AG04449 (cell line): ENCODE data around the gene BAIAP2.

Source experiments
- CTCF ChIA-PET: fragments of 350-600 bp; formaldehyde crosslinking; extraction: SDS; loops from one replicate; lab custom pipeline; 2021; ENCODE audit warnings: antibody characterized with exemption; lab: Yijun Ruan, JAX
- POLR2A ChIA-PET: fragments of 400-600, 350-600 bp; formaldehyde crosslinking; extraction: SDS; loops from one replicate; lab custom pipeline; 2020; ENCODE audit warnings: antibody characterized with exemption, inconsistent platforms; lab: Yijun Ruan, JAX
- DNase-seq: peaks from one replicate; pipeline ENCODE4 v3.0.0-alpha.2; 2010; ENCODE audit warnings: low read depth, low spot score
- H3K4me3 ChIP-seq: 2 replicates; pipeline ENCODE4 v1.5.1; 2011; ENCODE audit warnings: low read depth, mild to moderate bottlenecking, control low read depth, low read length
- TF ChIP-seq, protein P1 (sequence below): IDR thresholded peaks from one replicate; pipeline ENCODE4 v1.5.1; 2011; ENCODE audit warnings: mild to moderate bottlenecking, moderate library complexity, low read length, control low read depth, inconsistent platforms; ENCODE audit not compliant: insufficient read depth; ENCODE audit errors: missing control alignments

Gene BAIAP2

DNA sequence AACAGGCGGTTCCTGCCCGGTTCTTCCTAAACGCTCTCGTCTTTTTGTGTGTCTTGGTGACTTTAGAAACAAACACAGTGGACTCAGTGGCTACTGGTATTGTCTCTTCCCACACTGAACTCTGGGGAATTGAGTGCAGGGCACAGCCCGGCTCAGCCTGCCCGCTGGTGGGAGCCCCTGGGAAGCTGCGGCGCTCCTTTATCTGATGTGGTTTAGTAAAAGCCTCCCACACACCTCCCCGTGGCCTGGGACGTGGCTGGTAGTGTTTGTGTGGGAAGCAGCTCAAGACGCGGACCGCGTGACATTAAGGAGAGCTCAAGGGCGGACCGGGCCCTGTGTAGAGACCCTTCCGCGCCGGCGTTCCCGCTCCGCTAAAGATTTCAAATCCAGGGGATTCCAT is 75.0 kb downstream of the BAIAP2 start:
- no peak overlapping the region for H3K4me3 ChIP-seq
- ChIA-PET CTCF (interaction anchor here (0.6 to 4.1 kb wide), 4 partner anchors 8 to 90 kb away, joined by 3 to 21 read pairs (median 5); no protein-coding TSS in a partner anchor), POLR2A (no interaction called here)
- no peak for DNase-seq
- TF ChIP-seq, protein P1, sequence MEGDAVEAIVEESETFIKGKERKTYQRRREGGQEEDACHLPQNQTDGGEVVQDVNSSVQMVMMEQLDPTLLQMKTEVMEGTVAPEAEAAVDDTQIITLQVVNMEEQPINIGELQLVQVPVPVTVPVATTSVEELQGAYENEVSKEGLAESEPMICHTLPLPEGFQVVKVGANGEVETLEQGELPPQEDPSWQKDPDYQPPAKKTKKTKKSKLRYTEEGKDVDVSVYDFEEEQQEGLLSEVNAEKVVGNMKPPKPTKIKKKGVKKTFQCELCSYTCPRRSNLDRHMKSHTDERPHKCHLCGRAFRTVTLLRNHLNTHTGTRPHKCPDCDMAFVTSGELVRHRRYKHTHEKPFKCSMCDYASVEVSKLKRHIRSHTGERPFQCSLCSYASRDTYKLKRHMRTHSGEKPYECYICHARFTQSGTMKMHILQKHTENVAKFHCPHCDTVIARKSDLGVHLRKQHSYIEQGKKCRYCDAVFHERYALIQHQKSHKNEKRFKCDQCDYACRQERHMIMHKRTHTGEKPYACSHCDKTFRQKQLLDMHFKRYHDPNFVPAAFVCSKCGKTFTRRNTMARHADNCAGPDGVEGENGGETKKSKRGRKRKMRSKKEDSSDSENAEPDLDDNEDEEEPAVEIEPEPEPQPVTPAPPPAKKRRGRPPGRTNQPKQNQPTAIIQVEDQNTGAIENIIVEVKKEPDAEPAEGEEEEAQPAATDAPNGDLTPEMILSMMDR: no peak

- H3K4me3 ChIP-seq: no peak overlapping the region
- no peak for DNase-seq
- ChIA-PET CTCF (interaction anchor here (0.6 to 4.1 kb wide), 4 partner anchors 9 to 90 kb away, joined by 3 to 21 read pairs (median 6); no protein-coding TSS in a partner anchor), POLR2A (no interaction called here)
- TF ChIP-seq, protein P1: no peak
These were observed 75.6 kb downstream of the BAIAP2 start for GRCh38 chr17:81110488-81111040.

DNA sequence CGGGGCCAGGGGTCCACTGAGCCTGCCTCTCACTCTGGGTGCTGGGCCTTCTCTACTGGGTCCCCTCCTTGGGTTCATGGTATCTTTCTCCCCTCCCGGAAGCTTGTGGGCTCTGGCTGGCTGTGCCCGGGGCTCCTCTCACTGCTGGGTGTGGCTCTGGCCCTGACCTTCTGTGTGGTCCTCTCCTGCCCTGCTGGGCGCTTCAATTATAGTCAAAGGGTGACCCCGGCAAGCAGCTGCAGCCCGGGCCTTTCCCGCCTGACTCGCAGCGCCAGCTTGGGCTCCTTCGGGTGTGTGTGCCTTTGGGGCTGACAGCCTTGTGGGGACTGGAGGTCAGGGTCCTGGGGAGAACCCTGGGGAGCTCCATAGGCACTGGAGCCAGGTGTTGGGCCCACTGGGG is 76.1 kb downstream of the BAIAP2 start:
- ChIA-PET CTCF (interaction anchor here (1.0 to 4.1 kb wide), 2 partner anchors 9 to 13 kb away, joined by 4 to 21 read pairs; no protein-coding TSS in a partner anchor), POLR2A (no interaction called here)
- DNase-seq: no peak
- TF ChIP-seq, protein P1: no peak
- H3K4me3 ChIP-seq: no peak overlapping the region

DNA sequence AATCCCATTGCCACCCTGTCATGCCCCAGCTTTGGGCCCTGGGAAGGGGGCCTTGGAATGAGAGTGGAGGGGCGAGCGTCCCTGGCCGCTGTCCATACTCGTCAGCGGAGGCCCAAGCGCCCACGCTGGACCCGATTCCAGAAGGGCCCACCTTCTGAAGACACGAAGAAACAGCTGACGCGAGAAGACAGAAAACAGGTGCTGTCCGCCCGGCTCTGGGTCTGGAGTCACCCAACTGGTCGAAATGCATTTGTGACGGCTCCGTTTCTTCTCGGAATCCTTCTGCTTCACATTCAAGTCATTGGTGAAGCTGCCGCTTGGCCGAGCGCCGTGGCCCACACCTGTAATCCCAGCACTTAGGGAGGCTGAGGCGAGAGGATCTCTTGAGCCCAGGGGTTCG is 77.5 kb downstream of the BAIAP2 start:
- CTCF ChIA-PET: interaction anchor here (0.7 to 6.2 kb wide), 4 partner anchors 9 to 124 kb away, joined by 3 to 60 read pairs (median 36); no protein-coding TSS in a partner anchor
- TF ChIP-seq, protein P1: no peak
- DNase-seq: no peak
- no peak overlapping the region for H3K4me3 ChIP-seq
- POLR2A ChIA-PET: no interaction called here

GRCh38 chr17:81113158-81113724 is 78.3 kb downstream of the BAIAP2 start:
- no peak for DNase-seq
- TF ChIP-seq, protein P1: no peak
- POLR2A ChIA-PET: no interaction called here
- CTCF ChIA-PET: interaction anchor here (0.7 to 6.2 kb wide), 5 partner anchors 7 to 125 kb away, joined by 3 to 60 read pairs (median 8); no protein-coding TSS in a partner anchor
- H3K4me3 ChIP-seq: no peak overlapping the region
